ENCODE results near the gene MRPL27.

Gene MRPL27

DNA sequence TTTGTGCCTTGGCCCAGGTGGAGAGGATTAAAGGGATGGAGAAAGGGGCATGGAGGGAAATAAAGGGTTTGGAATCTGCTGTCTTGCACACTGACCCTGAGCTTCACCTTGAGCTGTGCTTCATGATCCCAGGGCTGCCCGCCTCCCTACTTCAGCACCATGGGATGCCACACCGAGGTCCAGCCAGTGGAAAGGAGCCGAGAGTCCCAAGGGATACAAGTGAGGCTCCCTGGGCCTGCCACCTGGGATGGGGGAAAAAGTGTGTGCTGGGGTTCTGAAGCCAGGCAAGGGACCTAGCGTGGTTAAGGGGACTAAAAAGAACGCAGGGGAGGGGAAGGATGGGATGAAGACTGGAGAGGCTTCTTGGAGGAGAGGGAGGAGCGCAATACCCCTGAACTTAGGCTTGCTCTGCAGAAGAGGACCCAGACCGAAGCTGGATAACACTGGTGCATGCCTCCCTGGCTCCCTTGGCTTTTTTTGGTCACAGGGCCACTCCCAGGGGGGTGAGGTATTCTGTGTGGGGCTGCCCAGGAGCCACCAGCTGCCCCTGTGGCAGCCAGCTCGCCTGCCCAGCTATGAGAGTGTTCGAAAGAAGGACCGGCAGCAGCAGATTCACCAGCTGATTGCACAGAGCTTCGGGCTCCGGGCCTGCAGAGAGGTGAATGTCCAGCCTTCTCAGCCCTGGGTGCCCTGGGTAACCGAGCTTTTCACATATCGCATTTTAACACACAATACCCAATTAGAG is 7.2 kb downstream of the MRPL27 start:
- H3K9ac ChIP-seq = 0 out of 22 replicates have a peak overlapping the region, but pooled peaks of 1 of the 11 experiments have one; percentile 12
- H3K4me3 ChIP-seq = no peak overlapping the region
- peaks cover 9 to 34% (median 27%) of the 10 kb centered on the region in 10 experiments for H3K4me1 ChIP-seq
- no peaks in the 10 kb centered on the region for H3K9me3 ChIP-seq (replicated peaks in 1 of 11)
- H3K36me3 ChIP-seq = peaks cover 63 to 83% (median 70%) of the 10 kb centered on the region in 11 experiments
- no peak for TF ChIP-seq Cebpa-rat (IDR thresholded peaks at IDR 0.05)
- H3K27me3 ChIP-seq = no peaks in the 10 kb centered on the region
- peaks cover 9 to 81% (median 45%) of the 10 kb centered on the region in 11 experiments; a peak in 19 of 22 replicates for H4K20me1 ChIP-seq
- no peak overlapping the region for H3K27ac ChIP-seq
- H3K4me2 ChIP-seq = peak overlapping the region in 8 of 11 experiments; percentile 7 to 49 (median 42); a peak in 12 of 22 replicates

DNA sequence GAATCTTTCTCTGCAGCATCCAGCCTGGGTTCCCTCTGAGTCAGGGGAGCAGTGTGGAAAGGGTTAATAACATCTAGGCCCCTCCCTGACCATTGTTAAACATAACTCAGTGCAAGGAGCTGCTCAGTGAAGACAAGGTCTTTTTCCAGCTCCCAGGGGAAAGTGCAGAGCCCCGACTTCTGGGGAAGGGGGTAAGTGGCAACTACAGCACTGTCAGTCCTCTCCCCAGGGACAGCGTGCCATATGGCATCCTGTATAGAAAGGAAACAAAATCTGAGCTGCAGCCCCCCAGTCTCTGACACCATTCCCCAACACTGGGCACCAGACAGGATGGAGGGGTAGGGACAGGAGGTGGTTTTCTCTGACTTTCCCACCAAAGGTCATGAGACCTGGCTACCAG is 7.8 kb downstream of the MRPL27 start:
- H3K27me3 ChIP-seq = no peaks in the 10 kb centered on the region
- H3K9ac ChIP-seq = no peak overlapping the region; a peak in 1 of 22 replicates
- no peaks in the 10 kb centered on the region for H3K9me3 ChIP-seq (replicated peaks in 1 of 11)
- H4K20me1 ChIP-seq = peaks cover 9 to 85% (median 51%) of the 10 kb centered on the region in 11 experiments; a peak in 19 of 22 replicates
- TF ChIP-seq Cebpa-rat (IDR thresholded peaks at IDR 0.05) = no peak
- H3K36me3 ChIP-seq = peaks cover 63 to 83% (median 69%) of the 10 kb centered on the region in 11 experiments
- peaks cover 6 to 34% (median 26%) of the 10 kb centered on the region in 10 experiments for H3K4me1 ChIP-seq
- H3K4me2 ChIP-seq = peak overlapping the region in 7 of 11 experiments; percentile 14 to 49 (median 45); a peak in 13 of 22 replicates
- H3K27ac ChIP-seq = no peak overlapping the region
- no peak overlapping the region for H3K4me3 ChIP-seq

DNA sequence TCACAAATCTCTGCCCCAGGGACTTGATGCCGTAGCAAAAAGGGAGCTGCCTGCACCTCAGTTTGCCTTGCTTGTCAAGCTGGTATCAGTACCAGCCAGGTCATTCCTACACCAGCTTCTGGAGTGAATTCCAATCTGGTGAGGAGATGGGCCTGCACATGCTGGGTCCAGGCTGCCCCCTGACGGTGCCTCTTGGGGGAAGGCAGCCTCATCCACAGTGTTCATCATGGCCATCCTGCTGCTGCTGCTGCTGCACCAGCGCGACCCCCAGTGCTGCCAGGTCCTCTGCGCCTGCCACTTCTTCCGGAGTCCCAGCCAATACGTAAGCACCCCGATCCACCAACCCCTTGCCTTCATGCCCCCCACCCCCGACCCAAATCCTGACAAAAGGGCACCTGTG is 8.3 kb downstream of the MRPL27 start:
- Histone ChIP-seq H3K36me3 (peaks cover 63 to 83% (median 69%) of the 10 kb centered on the region in 11 experiments), H3K4me1 (peaks cover 6 to 34% (median 26%) of the 10 kb centered on the region in 10 experiments), H3K4me2 (peak overlapping the region in 1 of 11 experiments; percentile 47; a peak in 1 of 22 replicates), H4K20me1 (peaks cover 9 to 85% (median 56%) of the 10 kb centered on the region in 11 experiments; a peak in 20 of 22 replicates), H3K4me3 (no peak overlapping the region), H3K9me3 (replicated peaks in 1 of 11) (no peaks in the 10 kb centered on the region), H3K9ac (no peak overlapping the region; a peak in 1 of 22 replicates), H3K27ac (no peak overlapping the region), H3K27me3 (no peaks in the 10 kb centered on the region)
- TF ChIP-seq Cebpa-rat (IDR thresholded peaks at IDR 0.05) = no peak

DNA sequence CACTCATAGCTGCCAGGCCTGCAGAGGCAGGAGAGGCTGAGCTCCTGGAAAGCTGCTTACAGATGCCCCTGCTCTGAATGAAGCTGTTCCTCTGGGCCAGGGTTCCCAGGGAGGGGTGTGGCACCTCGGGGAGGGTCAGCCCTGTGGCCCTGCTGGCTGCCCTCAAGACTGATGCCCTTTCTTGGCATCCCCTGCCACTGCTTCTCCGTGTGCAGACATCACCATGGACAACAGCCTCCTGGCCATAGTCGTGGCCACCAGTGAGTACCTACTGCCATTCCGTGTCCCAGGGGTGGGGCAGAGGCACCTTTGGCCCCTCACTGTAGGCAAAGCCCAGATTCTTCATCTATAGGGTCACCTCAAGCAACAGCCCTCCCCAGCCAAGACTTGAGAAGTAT is 8.9 kb downstream of the MRPL27 start:
- Histone ChIP-seq H3K4me1 (peaks cover 6 to 34% (median 26%) of the 10 kb centered on the region in 10 experiments), H4K20me1 (peaks cover 9 to 90% (median 61%) of the 10 kb centered on the region in 11 experiments; a peak in 20 of 22 replicates), H3K9me3 (replicated peaks in 1 of 11) (no peaks in the 10 kb centered on the region), H3K9ac (peak overlapping the region in 1 of 11 experiments; percentile 0; a peak in 2 of 22 replicates), H3K4me2 (no peak overlapping the region), H3K36me3 (peaks cover 63 to 83% (median 69%) of the 10 kb centered on the region in 11 experiments), H3K4me3 (no peak overlapping the region), H3K27ac (no peak overlapping the region), H3K27me3 (no peaks in the 10 kb centered on the region)
- no peak for TF ChIP-seq Cebpa-rat (IDR thresholded peaks at IDR 0.05)

DNA sequence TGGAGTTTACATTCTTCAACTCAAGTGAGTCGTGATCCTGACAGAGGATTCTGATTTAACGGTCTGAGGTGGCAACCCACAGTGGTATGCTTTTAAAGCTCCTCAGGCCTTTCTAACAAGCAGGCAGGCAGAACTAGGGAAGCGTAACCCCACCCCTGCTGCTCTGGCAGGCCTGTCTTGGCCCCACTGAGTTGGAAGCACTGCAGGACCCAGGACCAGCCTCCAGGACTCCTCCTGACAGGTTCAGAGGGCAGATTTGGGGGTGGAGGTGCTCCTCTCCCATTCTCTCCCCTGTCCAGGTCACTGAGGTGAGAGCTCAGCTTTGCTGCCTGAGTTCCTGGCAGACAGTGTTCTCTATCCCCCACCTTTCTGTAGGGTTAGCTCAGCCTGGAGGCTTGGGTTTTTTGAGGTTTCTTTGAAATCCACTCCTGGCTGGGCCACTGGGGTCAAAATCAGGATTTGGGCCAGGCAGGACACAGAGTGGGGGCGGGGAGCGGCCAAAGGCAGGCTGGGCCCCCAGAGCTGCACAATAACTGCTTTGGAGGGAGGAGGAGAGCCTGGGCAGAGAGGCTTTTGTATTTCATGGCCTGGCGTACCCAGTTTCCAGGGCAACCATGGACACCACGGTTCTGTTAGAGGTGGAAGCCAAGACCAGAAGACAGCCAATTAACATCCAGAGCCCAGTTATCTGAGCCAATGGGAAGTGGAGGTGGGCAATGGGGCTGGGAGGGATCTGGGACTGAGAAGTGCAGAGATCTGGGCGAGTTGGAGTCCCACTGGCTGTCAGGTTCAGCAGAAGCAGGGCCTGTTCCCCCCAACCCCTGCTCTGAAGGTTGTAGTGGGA is 9.5 kb downstream of the MRPL27 start:
- Histone ChIP-seq H3K27me3 (no peaks in the 10 kb centered on the region), H3K4me3 (no peak overlapping the region), H3K27ac (no peak overlapping the region), H3K4me2 (no peak overlapping the region), H3K36me3 (peaks cover 63 to 83% (median 69%) of the 10 kb centered on the region in 11 experiments), H3K9ac (peak overlapping the region in 1 of 11 experiments; percentile 0; a peak in 1 of 22 replicates), H4K20me1 (peaks cover 9 to 96% (median 66%) of the 10 kb centered on the region in 11 experiments; a peak in 20 of 22 replicates), H3K4me1 (peaks cover 6 to 34% (median 26%) of the 10 kb centered on the region in 10 experiments), H3K9me3 (replicated peaks in 1 of 11) (no peaks in the 10 kb centered on the region)
- no peak for TF ChIP-seq Cebpa-rat (IDR thresholded peaks at IDR 0.05)

DNA sequence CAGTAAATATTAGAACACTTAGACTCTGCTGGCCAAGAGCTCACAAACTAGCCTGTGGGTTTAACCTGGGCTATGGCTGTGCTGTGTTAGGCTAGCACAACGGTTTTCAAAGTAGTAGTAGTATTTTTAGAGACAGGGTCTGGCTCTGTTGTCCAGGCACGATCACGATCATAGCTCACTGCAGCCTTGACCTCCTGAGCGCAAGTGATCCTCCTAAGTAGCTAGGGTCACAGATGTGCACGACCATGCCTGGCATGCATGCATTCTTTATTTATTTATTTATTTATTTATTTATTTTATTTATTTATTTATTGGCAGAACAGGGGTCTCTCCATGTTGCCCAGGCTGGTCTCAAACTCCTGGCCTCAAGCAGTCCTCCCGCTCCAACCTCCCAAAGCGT is 10.3 kb downstream of the MRPL27 start:
- Histone ChIP-seq H3K36me3 (peaks cover 63 to 83% (median 69%) of the 10 kb centered on the region in 11 experiments), H4K20me1 (peaks cover 9 to 97% (median 70%) of the 10 kb centered on the region in 11 experiments; a peak in 20 of 22 replicates), H3K27ac (no peak overlapping the region), H3K4me2 (peak overlapping the region in 6 of 11 experiments; percentile 1 to 42 (median 24); a peak in 7 of 22 replicates), H3K4me1 (peaks cover 6 to 34% (median 26%) of the 10 kb centered on the region in 10 experiments), H3K27me3 (no peaks in the 10 kb centered on the region), H3K4me3 (no peak overlapping the region), H3K9me3 (replicated peaks in 1 of 11) (no peaks in the 10 kb centered on the region), H3K9ac (peak overlapping the region in 1 of 11 experiments; percentile 34; a peak in 1 of 22 replicates)
- no peak for TF ChIP-seq Cebpa-rat (IDR thresholded peaks at IDR 0.05)

DNA sequence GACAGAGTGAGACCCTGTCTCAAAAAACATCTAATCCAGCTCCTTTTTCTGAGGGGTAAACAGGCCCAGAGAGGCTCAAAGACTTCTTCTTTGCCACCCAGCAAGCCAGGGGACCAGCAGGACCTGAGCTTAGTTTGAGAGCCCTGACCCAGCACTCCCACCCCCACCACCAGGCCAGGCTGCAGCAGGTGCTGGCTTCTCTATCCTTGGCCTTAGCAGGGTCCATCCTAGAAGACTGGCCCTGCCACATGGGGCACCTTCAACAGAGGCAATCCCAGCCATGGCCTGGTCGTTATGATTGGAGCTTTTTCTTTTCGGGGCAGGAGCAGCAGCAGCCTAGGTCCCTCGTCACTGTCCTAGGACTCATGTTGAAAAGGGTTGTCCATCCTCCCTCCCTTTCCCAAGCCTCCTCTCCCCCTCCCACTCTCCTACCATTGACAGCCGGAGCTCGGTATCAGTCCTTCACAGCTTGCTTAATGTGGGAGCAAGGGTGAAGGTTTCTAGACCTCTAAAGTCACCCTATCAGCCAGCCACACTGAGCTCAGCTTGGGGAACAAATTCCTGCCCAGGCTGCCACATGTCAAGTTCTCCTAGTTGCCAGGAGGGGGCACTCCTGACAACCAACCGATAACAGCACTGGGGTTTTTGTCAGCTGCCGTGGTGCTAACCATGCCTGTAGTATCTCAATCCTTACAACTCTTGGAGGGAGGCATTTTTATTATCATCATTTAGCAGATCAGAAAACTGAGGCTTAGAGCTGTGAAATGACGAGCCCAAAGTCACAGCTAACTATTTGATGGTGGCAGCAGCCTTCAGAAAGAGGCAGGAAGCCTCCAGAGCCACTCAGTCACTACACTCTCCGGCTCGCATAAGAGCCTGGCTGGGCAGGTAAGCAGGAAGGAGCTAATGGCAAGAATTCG is 11.2 kb downstream of the MRPL27 start:
- no peak for TF ChIP-seq Cebpa-rat (IDR thresholded peaks at IDR 0.05)
- H4K20me1 ChIP-seq = peaks cover 9 to 97% (median 68%) of the 10 kb centered on the region in 11 experiments; a peak in 20 of 22 replicates
- H3K9ac ChIP-seq = peak overlapping the region in 3 of 11 experiments; percentile 8 to 34 (median 24); a peak in 4 of 22 replicates
- H3K27ac ChIP-seq = no peak overlapping the region; a peak in 1 of 22 replicates
- no peaks in the 10 kb centered on the region for H3K9me3 ChIP-seq (replicated peaks in 1 of 11)
- H3K36me3 ChIP-seq = peaks cover 63 to 83% (median 69%) of the 10 kb centered on the region in 11 experiments
- H3K4me3 ChIP-seq = no peak overlapping the region
- H3K4me2 ChIP-seq = peak overlapping the region in 6 of 11 experiments; percentile 1 to 42 (median 24); a peak in 9 of 22 replicates
- H3K27me3 ChIP-seq = no peaks in the 10 kb centered on the region
- H3K4me1 ChIP-seq = peaks cover 6 to 28% (median 25%) of the 10 kb centered on the region in 10 experiments

All from BLaER1 treated with 17β-estradiol and CSF1 and Interleukin-3, amounts not matched to agents 10 nM and 100 nM (cell line).